ENCODE results near the gene PRR33. TPM values are rescaled to one million over a fixed set of nuclear protein-coding genes. Genes with fewer than 3 reads are reported as not detected.

Gene PRR33
- total RNA-seq, 2 experiments from 2014 or later = 0.07 to 0.12 TPM

DNA sequence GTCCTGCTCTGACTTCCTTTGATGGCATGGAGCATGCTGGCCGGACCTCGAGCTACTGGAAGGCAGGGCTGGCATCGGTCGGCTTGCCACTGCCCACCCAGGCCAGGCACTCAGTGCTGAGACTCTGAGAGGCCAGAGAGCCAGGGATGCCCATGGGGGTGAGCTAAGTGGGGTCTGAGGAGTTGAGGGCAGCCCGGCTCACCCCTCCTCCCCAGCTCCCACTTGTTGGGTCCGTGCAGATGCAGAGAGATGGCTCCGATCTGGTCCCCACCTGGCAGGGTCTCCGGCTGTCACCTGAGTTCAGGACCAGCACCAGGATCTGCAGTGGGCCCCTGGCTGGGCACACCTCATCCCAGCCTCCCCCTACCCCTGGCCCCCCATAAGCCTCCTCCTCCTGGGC lies 25.5 kb downstream of the PRR33 start:
- no peak overlapping the region for H3K27ac Mint-ChIP-seq
- DNase-seq = no peak
- CTCF ChIA-PET = interaction anchor here (1.2 kb wide), 1 partner anchor 15 kb away, joined by 3 read pairs; no protein-coding TSS in a partner anchor
- H3K4me3 Mint-ChIP-seq = no peak overlapping the region
- intact Hi-C loops (cut with micrococcal nuclease) = no loop called here
- no peaks in the 10 kb centered on the region for H3K9me3 Mint-ChIP-seq
- peaks cover 44% of the 10 kb centered on the region for H3K4me1 Mint-ChIP-seq (ENCODE audit: low read depth)
- no peaks in the 10 kb centered on the region for H3K27me3 Mint-ChIP-seq (ENCODE audit: low read depth)
- no peaks in the 10 kb centered on the region for H3K36me3 Mint-ChIP-seq (ENCODE audit: low read depth)

DNA sequence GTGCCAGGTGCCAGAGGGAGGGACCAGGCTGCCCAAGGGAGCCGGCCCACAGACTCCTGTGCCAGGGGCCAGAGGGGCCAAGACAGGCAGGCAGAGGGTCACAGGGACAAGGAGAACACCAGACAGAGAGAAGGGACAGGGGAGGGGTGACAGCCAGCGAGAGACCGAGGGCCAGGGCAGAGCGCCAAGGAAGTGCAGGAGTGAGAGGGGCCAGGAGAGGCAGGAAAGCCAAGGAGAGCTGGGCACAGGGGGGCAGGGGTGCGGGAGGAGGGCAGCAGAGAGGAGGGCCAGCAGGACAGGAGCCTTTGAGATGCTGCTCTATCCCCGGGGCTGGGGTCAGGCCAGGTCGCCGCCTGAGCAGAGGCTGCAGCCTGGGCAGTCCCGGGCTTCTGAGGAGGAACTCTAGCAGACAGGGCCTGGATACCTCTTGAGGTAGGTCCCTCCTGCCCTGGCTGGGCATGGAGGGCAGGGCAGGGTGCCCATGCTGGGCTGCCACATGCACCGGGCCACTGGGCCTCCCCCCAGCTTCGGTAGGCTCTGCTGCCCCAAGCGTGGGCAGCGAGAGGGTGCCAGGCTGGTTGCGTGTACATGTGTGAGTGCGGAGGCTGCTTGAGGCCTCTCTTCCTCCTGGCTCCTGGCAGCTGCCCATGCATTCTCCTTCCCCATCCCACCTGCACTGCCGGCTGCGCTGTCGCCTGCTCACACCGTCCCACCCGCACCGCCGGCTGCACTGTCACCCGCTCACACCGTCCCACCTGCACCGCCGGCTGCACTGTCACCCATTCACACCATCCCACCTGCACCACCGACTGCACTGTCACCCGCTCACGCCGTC lies 26.6 kb downstream of the PRR33 start:
- CTCF ChIA-PET = no interaction called here
- Mint-ChIP-seq H3K9me3 (no peaks in the 10 kb centered on the region), H3K27me3 (ENCODE audit: low read depth) (no peaks in the 10 kb centered on the region), H3K36me3 (ENCODE audit: low read depth) (no peaks in the 10 kb centered on the region), H3K4me1 (ENCODE audit: low read depth) (peaks cover 32% of the 10 kb centered on the region), H3K4me3 (no peak overlapping the region), H3K27ac (no peak overlapping the region)
- DNase-seq = no peak
- intact Hi-C loops (cut with micrococcal nuclease) = no loop called here

DNA sequence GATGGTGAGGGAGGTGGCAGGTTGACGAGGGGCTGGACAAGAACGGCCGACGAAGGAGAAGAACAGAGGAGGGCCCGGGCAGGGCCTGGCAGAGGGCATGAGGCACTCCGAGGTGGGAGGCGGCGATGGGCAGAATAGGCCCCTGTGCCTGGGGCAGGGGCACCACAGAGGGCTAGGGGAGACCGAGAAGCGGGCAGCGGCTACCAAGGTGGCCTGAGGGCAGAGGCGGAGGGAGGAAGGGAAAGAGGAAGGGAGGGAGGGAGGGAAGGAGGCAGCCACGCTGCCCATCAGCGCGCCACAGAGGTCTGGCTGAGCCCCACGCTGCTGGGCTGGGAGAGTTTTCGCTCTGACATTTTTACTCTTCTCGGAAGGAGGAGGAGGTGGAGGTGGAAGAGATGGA lies 27.5 kb downstream of the PRR33 start:
- Mint-ChIP-seq H3K36me3 (ENCODE audit: low read depth) (no peaks in the 10 kb centered on the region), H3K4me1 (ENCODE audit: low read depth) (peaks cover 26% of the 10 kb centered on the region), H3K27ac (no peak overlapping the region), H3K4me3 (no peak overlapping the region), H3K27me3 (ENCODE audit: low read depth) (no peaks in the 10 kb centered on the region), H3K9me3 (no peaks in the 10 kb centered on the region)
- CTCF ChIA-PET = no interaction called here
- no peak for DNase-seq
- intact Hi-C loops (cut with micrococcal nuclease) = no loop called here

DNA sequence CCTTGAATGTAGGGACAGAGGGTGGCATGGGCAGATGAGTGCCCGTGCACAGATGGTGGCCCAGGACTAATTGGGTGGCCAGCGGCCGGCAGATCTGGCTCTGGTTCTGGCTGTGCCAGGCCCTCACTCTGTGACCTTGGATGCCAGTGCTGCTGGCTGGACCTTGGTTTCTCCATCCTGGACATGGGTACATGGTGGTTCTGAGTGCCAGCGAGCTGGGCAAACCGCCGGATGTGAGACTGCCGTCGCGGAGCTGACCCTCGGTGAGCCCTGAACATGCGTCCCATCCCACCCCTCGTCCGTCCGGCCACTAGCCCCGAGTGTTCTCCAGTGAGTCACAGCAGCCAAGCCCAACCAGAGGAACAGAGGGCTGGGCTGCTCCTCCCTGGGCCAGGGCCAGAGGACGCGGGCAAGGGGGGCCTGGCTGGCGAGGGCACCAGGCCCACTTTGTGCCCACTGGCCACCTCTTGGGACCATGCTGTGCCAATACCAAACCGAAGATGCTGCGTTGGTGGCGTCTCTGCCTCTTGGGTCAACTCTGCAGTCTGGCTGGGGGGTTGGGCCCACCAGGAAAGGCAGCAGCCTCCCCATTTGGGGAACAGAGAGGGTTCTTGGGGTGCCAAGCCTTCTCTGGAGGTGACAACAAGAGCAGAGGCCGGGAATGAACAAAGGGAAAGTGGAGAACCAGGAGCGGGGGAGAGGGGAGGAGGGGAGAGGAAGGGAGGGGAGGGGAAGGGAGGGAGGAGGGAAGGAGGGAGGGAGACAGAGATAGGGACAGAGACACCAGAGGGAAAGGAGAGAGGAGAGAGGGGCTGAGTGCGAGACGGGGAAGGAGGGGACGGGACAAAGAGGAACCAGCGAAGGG lies 28.1 kb downstream of the PRR33 start:
- H3K4me3 Mint-ChIP-seq = no peak overlapping the region
- no peak overlapping the region for H3K27ac Mint-ChIP-seq
- H3K9me3 Mint-ChIP-seq = no peaks in the 10 kb centered on the region
- no peaks in the 10 kb centered on the region for H3K27me3 Mint-ChIP-seq (ENCODE audit: low read depth)
- H3K36me3 Mint-ChIP-seq (ENCODE audit: low read depth) = no peaks in the 10 kb centered on the region
- CTCF ChIA-PET = no interaction called here
- intact Hi-C loops (cut with micrococcal nuclease) = no loop called here
- peaks cover 20% of the 10 kb centered on the region for H3K4me1 Mint-ChIP-seq (ENCODE audit: low read depth)
- no peak for DNase-seq

DNA sequence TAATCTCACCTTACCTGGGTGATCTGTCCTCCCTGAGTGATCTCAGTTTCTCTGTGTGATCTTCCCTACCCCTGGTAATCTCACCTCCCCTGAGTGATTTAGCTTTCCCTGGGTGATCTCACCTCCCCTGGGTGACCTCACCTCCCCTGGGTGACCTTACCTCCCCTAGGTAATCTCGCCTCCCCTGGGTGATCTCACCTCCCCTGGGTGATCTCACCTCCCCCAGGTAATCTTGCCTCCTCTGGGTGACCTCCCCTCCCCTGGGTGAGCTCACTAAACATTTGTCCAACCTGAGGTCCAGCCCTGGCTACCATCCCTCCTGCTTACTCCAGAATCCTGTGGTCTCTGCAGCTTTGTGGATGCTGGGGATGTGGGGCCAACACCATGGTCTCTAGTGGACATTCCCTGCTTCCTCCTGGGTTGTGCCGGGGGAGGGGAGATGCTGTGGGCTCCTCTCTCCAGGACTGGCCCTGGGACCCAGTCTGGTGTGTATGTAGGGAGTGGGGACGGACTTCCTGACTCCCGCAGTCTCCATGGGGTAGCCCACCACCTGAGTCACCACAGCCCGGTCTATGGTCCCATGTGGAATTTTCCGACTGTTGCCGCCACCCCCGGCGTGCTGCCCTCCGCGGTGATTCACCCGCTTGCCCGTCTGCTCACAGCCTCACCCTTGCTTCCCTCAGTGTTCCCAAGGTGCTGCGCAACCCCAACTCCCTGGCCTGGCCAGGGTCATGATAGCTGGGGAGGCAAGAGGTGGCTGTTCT lies 28.9 kb downstream of the PRR33 start:
- Mint-ChIP-seq H3K27ac (peak overlapping the region; percentile 4), H3K9me3 (no peaks in the 10 kb centered on the region), H3K27me3 (ENCODE audit: low read depth) (no peaks in the 10 kb centered on the region), H3K36me3 (ENCODE audit: low read depth) (no peaks in the 10 kb centered on the region), H3K4me3 (no peak overlapping the region), H3K4me1 (ENCODE audit: low read depth) (peaks cover 17% of the 10 kb centered on the region)
- CTCF ChIA-PET = no interaction called here
- intact Hi-C loops (cut with micrococcal nuclease) = no loop called here
- DNase-seq = no peak

DNA sequence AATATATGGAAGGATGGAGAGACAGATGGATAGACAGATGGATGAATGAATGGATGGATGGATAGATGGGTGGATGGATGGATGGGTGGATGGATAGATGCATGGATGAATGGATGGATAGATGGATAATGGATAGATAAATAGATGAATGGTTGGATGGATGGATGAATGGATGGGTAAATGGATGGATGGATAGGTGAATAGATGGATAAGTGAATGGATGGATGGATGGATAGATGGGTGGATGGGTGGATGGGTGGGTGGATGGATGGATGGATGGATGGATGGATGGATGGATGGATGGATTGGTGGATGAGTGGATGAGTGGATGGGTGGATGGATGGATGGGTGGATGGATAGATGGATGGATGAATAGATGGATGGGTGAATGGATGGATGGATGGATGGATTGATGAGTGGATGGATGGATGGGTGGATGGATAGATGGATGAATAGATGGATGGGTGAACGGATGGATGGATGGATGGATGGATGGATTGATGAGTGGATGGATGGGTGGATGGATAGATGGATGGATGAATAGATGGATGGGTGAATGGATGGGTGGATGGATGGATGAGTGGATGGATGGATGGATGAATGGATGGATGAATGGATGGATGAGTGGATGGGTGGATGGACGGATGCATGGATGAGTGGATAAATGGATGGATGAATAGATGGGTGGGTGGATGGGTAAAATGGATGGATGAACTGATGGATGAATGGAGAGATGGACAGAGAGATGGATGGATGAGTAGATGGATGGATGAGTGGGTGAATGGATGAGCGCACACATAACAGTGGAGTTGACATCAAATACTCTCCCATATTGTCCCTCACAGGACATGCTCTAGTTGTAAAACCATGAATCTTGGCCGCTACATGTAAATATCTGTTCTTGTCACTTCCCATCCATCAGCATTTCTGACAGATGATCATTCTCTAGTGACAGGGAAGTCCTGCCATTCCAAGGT lies 30.0 kb downstream of the PRR33 start:
- Mint-ChIP-seq H3K4me3 (no peak overlapping the region), H3K36me3 (ENCODE audit: low read depth) (no peaks in the 10 kb centered on the region), H3K27me3 (ENCODE audit: low read depth) (no peaks in the 10 kb centered on the region), H3K4me1 (ENCODE audit: low read depth) (peaks cover 16% of the 10 kb centered on the region), H3K9me3 (no peaks in the 10 kb centered on the region), H3K27ac (no peak overlapping the region)
- no peak for DNase-seq
- intact Hi-C loops (cut with micrococcal nuclease) = no loop called here
- CTCF ChIA-PET = no interaction called here

DNA sequence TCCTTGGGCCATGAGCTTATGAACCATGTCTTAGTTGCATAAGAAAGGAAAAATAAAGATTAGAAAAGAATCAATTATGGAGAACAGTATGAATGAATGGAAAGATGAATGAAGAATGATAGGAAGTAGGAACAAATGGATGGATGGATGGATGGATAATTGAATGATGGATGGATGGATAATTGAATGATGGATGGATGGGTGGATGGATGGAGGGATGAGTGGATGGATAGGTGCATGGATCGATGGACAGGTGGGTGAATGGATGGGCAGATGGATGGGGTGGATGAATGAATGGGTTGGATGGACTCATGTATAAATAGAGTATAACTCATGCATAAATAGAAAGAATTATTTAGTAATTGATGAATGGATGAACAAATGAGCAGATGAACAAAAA lies 31.6 kb downstream of the PRR33 start:
- Mint-ChIP-seq H3K4me1 (ENCODE audit: low read depth) (peaks cover 18% of the 10 kb centered on the region), H3K27ac (no peak overlapping the region), H3K4me3 (no peak overlapping the region), H3K27me3 (ENCODE audit: low read depth) (no peaks in the 10 kb centered on the region), H3K9me3 (no peaks in the 10 kb centered on the region), H3K36me3 (ENCODE audit: low read depth) (no peaks in the 10 kb centered on the region)
- intact Hi-C loops (cut with micrococcal nuclease) = no loop called here
- DNase-seq = no peak
- CTCF ChIA-PET = interaction anchor here (0.6 kb wide), 1 partner anchor 9 kb away, joined by 4 read pairs; no protein-coding TSS in a partner anchor

DNA sequence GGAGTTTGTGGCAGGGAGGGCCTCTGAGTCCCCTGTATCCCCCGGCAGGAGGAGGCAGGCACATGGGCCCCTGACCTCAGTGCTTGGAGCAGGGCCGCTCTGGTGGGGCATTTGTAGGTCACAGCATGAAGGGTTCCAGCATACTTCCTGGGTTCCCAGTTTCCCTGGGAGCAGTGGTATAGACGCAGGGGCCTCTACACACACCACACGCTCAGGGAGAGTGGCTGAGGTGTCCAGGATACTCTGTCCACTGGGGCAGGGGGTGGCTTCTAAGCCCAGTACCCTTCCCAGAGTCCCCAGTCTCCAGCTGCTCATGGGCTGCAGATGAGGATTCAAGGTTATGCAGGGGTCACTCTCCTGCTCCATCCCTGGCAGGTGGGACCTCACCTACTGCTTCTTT lies 32.7 kb downstream of the PRR33 start:
- H3K36me3 Mint-ChIP-seq (ENCODE audit: low read depth) = no peaks in the 10 kb centered on the region
- H3K9me3 Mint-ChIP-seq = no peaks in the 10 kb centered on the region
- intact Hi-C loops (cut with micrococcal nuclease) = no loop called here
- CTCF ChIA-PET = interaction anchor here (0.6 kb wide), 1 partner anchor 9 kb away, joined by 3 read pairs; no protein-coding TSS in a partner anchor
- H3K4me1 Mint-ChIP-seq (ENCODE audit: low read depth) = peaks cover 24% of the 10 kb centered on the region
- no peak for DNase-seq
- no peaks in the 10 kb centered on the region for H3K27me3 Mint-ChIP-seq (ENCODE audit: low read depth)
- no peak overlapping the region for H3K4me3 Mint-ChIP-seq
- H3K27ac Mint-ChIP-seq = no peak overlapping the region

DNA sequence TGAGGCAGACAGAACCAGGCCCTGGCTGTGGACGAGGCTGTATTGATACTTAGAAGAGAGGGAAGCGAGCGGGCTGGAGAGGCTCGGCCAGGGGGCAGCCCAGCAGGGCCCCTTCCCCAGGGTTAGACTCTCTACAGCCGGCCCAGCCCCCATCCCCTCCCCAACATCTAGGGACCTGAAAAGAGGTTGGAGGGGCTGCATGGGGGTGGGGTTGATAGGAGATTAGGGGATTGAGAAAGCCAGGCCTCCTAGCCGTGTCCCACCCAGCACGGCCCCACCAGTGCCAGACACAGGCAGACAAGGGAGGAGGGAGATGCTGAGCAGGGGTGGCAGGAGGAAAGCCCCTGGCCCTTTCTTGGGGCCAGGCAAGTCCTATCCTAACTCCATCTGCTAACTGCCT lies 33.1 kb downstream of the PRR33 start:
- H3K4me3 Mint-ChIP-seq = no peak overlapping the region
- intact Hi-C loops (cut with micrococcal nuclease) = no loop called here
- no peak for DNase-seq
- H3K36me3 Mint-ChIP-seq (ENCODE audit: low read depth) = no peaks in the 10 kb centered on the region
- peaks cover 27% of the 10 kb centered on the region for H3K4me1 Mint-ChIP-seq (ENCODE audit: low read depth)
- no peak overlapping the region for H3K27ac Mint-ChIP-seq
- CTCF ChIA-PET = no interaction called here
- H3K27me3 Mint-ChIP-seq (ENCODE audit: low read depth) = no peaks in the 10 kb centered on the region
- no peaks in the 10 kb centered on the region for H3K9me3 Mint-ChIP-seq

DNA sequence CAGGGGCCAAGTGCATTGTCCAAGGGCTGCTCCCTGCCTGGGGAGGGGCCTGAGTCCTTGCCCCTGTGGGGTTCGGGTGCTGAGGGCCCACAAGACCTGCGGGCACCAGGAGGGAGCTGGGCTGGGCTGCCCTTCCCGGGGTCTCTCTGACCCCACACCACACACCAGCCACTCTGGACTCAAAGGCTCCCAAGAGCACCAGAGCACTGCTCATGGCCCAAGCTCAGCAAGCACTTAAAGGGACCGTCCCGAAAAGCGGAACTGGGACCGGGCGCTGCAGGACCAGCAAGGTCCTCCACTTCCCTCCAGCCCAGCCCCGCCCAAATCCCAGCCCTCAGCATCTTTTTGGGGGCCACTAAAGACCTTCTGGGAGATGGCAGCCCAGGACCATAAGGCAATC lies 33.5 kb downstream of the PRR33 start:
- no peaks in the 10 kb centered on the region for H3K27me3 Mint-ChIP-seq (ENCODE audit: low read depth)
- no peaks in the 10 kb centered on the region for H3K9me3 Mint-ChIP-seq
- no peak overlapping the region for H3K27ac Mint-ChIP-seq
- DNase-seq = no peak
- H3K36me3 Mint-ChIP-seq (ENCODE audit: low read depth) = no peaks in the 10 kb centered on the region
- no peak overlapping the region for H3K4me3 Mint-ChIP-seq
- CTCF ChIA-PET = no interaction called here
- intact Hi-C loops (cut with micrococcal nuclease) = no loop called here
- peaks cover 31% of the 10 kb centered on the region for H3K4me1 Mint-ChIP-seq (ENCODE audit: low read depth)

DNA sequence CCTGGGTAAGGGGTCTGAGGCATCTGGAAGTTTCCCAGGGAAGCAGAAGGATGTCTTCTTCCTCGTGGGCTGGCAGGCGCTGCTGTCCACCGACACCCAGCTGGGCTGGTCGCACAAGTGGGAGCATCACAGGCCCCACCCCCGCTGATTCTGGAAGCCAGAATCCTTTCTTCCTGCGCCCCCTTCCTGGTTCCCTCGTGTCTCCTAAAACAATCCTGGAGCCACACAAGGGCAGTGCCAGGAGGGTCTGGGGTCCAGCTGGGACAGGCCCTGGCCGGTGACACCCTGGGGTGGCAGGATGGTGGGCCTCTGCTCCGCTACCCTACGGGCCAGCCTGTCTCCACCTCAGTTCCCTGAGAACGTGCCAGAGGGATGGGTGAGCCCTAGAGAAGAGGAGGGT lies 34.6 kb downstream of the PRR33 start:
- H3K36me3 Mint-ChIP-seq (ENCODE audit: low read depth) = no peaks in the 10 kb centered on the region
- H3K4me3 Mint-ChIP-seq = no peak overlapping the region
- H3K4me1 Mint-ChIP-seq (ENCODE audit: low read depth) = peaks cover 42% of the 10 kb centered on the region
- no peaks in the 10 kb centered on the region for H3K9me3 Mint-ChIP-seq
- CTCF ChIA-PET = no interaction called here
- H3K27me3 Mint-ChIP-seq (ENCODE audit: low read depth) = no peaks in the 10 kb centered on the region
- H3K27ac Mint-ChIP-seq = no peak overlapping the region
- DNase-seq = no peak
- intact Hi-C loops (cut with micrococcal nuclease) = no loop called here
